Measurements from ENCODE around the gene GMFB. TPM values are rescaled to one million over a fixed set of nuclear protein-coding genes. Genes with fewer than 3 reads are reported as not detected.

Gene GMFB
- polyA plus RNA-seq, 3 donors = 79.2 to 88.7 (median 88.0) TPM

GRCh38 chr14:54498579-54498978 is 9.8 kb upstream of the GMFB start:
- no peak for DNase-seq

DNA sequence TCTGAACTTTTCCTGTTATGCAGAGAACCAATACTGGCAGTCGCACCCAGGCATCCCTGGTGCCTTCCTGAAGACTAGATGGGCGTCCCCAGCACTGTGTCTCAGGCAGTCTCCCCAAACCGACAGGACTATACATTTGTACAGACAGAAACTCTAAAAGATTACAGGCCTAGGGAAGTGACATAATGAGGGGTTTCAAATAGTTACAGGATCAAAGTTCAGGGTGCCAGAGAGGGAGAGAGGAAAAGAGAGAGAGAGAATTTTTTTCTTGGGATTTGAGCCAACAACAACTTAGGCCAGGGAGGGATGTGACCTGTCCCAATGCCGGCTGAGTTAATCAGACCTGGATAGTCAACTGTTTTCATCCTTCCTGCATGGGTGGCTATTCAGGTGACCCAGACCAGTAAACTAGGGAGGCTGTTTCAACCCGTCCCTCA is 9.3 kb upstream of the GMFB start:
- no peak for DNase-seq

DNA sequence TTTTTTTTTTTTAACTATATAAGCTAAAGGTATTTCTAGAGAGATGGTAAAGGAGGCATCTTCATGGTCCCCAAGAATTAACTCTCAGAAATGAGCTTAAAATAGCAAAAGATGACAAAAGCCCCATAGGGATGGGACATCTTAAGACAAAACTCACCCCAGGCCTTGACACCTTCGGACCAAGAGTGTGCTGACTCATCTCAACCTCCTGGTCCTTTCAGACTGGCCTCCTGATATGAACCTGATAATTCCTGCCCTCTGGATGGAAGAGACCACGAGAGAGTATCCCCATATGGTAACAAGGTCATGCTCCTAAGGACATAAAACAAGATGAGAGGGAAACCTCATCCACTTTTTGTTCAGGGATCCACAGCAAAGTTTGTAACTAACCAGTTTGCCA is 8.4 kb upstream of the GMFB start:
- no peak for DNase-seq

GRCh38 chr14:54493293-54493692 is 4.5 kb upstream of the GMFB start:
- no peak for DNase-seq

GRCh38 chr14:54490445-54491175 is 1.8 kb upstream of the GMFB start:
- no peak for DNase-seq

GRCh38 chr14:54489731-54490444 is 1.1 kb upstream of the GMFB start:
- no peak for DNase-seq

DNA sequence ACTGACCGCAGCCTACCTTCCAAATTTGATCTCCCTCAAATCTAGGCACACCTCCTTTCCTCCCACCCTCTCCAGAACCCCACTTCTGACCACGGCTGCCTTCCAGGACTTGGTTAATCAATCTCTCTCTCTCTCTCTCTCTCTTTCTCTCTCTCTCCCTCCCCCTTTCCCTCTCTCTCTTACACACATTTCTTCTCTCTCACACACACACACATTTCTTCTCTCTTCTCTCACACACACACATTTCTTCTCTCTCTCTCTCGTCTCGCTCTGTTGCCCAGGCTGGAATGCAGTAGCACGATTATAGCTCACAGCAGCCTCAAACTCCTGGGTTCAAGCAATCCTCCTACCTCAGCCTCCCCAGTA is 521 bp upstream of the GMFB start:
- no peak for DNase-seq

DNA sequence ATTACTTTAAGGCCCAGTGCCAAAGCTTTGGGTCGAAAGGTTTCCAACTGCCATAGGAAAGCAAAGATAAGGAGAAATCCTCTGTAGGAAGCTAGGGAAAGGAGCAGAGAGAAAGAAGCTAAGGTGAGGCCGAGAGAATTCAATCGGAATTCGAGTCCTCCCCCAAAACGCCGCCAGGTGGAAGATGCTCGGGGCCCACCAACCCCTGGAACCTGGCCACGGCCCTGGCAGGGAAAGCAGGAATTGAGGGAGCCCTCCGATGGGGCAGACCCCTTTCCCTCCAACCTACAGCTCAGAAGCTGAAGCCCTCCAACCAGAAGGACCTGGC is 498 bp downstream of the GMFB start:
- no peak for DNase-seq

DNA sequence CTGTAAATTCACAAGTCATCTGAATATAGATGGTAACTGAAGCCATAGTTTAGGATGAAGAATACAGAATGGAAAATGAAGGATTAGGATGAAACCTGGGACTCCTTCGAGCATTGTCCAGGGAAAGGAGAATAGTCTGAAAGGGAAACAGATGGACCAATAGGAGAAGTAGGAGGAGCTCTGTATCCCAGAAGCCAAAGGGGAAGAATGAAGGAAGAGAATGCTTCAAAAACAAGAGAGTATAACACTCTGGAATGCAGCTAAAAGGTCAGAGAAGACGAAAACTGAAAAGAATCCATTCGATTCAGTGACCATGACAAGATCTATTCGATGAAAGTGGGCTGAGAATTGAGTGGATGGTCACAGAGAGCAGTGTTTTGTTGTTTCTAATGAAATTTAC is 1.0 kb downstream of the GMFB start:
- DNase-seq = no peak

DNA sequence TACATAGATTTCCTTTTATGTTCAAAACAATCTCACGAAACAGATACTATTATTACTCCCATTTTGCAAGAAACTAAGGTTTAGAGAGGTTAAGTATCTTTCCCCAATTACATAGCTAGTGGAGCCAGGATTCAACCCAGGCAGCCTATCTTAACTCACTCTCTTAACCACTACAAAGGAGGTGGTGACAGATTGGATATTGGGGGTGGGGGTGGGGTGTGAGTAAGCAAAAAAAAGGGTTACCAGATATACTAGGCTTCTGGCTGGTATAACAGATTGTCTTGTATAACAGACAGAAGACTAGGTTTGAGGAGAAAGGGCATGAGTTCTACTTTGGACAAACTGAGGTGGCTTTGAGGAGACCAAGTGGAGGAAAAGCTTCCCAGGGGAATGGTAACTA is 2.1 kb downstream of the GMFB start:
- no peak for DNase-seq

DNA sequence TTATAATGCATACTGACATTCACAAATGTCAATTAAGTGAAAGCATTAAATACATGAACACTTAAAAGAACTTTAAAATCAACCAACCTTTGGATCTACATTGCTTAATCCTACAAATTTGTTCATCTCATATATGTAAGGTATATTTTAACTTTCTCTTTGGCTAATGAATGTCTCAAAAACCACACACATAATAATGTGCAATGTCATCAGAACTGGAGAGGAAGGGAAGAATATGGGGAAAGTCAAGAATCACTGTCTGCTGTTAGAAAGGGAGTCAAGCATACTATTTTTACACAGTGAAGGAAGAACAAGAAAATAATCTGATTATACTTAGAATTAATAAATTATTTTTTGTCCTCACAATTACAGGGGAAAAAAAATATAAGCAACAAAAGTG is 4.9 kb downstream of the GMFB start:
- no peak for DNase-seq

- no peak for DNase-seq
Observed at GRCh38 chr14:54483073-54483745, 5.6 kb downstream of the GMFB start.

DNA sequence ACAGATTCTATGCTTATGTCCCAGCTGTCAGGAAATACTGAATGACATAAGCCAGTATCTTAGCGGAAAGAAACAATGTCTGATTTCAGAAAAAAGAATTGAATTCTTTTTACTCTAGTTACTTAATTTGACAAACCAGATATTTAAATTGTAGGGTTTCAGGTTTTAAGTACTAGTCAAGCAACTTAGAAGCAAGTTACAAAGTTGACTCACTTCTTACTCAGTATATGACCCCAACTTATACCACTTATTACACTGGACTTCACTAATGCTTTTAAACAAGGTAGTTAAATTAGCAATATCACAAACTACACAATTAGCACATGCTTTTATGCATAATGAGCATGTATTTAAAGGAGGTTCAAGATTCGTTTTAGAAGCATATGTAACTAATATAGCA is 7.1 kb downstream of the GMFB start:
- DNase-seq = no peak

DNA sequence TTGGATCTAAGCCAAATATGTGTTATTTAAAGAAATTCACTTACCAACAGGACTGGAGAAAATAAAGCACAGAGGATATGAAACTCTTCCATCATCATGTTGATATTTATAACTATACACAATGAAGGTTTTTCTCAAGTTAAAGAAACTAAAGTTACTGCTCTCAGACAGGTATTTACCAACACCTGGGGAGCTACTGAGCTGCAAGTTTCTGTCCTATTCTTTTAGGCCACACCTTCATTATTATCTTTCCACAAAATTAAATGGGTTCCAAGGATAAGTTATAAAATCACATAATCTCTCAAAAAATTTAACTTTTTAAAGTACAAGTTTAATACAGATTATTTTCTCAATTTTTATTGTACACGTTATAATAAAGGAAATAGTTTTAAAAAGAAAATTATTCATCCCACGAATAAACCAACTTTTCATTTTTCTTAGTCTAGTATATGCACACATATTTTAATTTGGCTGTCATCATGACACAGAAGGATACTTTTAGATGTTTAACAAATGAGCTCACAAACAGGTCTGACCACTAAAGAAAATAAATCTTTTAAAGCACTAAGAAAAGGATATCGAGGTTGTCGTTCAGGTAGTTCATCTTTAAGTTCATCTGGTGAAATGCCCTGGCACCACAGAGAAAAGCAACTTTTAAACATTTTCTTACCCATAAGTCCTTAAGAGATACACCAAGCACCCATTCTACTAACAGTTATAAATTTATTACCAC is 7.8 kb downstream of the GMFB start:
- DNase-seq = no peak

- no peak for DNase-seq
Observed at GRCh38 chr14:54478636-54479215, 10.1 kb downstream of the GMFB start.

GRCh38 chr14:54475911-54476310 is 12.9 kb downstream of the GMFB start:
- DNase-seq = no peak

DNA sequence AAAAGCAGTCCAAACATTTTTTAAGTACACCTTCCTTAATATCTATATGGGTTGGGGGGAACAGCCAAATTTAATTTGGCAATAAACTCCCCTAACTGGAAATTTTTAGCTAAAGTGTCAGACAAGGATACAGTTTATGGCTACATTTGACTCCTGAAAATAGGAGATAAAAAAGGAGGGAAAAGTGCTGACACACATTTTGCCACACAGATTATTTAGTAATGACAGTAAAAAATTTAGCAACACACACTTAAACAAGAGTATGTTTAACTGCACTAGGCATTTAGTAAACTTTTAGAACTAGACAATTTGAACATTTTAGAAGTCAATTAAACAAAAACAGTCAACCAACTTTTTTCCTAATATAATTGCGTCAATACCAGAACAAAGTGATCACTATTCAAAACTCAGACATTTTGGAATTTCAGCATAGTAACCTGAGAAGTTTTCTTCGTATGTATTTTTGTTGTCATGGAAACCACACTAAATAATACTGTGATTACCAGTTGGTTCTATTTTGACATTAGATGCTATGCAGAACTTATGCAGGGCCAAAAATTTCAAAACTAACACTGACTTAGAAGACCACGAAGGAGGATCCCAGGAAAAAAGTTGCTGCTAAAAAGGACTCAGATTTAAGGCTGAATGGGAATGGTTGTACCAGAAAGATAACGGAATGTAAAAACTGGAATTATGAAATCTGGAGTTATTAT is 13.4 kb downstream of the GMFB start:
- DNase-seq = no peak

DNA sequence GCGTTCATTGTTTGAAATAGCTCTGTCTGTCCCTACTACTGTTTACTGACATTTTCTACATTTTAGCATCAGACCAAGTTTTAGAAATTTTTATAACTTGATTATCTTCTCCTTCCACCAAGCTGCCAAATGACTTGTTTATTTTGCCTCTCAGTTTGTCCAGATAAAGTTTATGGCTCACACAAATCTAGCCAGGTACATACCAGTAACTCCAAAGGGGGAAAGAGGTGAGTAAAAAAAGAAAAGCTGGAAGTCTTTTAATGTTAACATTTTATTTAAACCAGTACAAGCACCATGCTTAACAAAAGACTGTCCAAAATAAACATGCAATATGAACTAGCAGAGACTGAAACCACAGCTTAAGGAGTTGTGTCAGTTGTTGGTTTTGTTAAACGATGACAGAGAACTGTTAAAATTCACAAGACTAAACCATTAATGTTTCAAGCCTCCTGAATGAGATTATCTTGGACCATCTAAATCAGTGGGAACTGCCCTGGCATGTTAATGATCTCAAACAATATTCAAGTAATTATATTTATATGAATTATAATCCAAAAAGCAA is 14.5 kb downstream of the GMFB start:
- no peak for DNase-seq

- DNase-seq = no peak
Observed at GRCh38 chr14:54472315-54472714, 16.5 kb downstream of the GMFB start.

DNA sequence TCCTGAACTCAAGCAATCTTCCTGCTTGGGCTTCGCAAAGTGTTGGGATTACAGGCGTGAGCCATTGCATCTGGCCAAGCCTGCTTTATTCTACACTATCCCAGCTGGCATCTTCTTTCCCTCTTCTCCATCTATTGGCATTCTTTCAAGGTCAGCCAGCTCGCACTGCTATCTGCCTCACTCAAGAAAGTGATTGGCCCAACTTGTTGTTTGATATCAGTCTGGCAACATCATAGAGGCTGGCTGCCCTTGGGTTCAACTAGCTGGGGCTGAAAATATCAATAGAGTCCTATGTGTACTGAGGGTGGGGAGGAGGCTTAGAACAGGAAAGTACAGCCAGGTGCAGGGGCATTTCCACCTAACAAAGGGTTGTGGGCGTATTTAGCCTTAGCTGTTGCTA is 17.1 kb downstream of the GMFB start:
- no peak for DNase-seq

- no peak for DNase-seq
Observed at GRCh38 chr14:54470701-54471100, 18.1 kb downstream of the GMFB start.

All from renal pelvis (tissue), 4 donors.